SK-N-SH (cell line): Measurements from ENCODE around the gene MAOB. TPM values are rescaled to one million over a fixed set of nuclear protein-coding genes. Genes with fewer than 3 reads are reported as not detected.

Experiments used
- CTCF ChIA-PET: fragments of 300-600, 350-600 bp; formaldehyde crosslinking; extraction: SDS; loops from one replicate; lab custom pipeline; 2021; lab: Yijun Ruan, JAX
- POLR2A ChIA-PET: fragments of 350-600 bp; sonication (Branson Sonifier 250); formaldehyde crosslinking; extraction: SDS; loops from one replicate; lab custom pipeline; 2020; ENCODE audit warnings: antibody characterized with exemption, inconsistent platforms; lab: Yijun Ruan, JAX
- DNase-seq: peaks from one replicate; pipeline ENCODE4 v3.0.0; 2012
- H2AFZ ChIP-seq: fragments of 200-600 bp; sonication (generic); 2 replicates; pipeline ENCODE4 v1.8.1; 2016; ENCODE audit warnings: antibody characterized with exemption, mild to moderate bottlenecking, low read depth
- H3F3A ChIP-seq: fragments of 200-600 bp; sonication (generic); replicated peaks from 2 replicates; pipeline ENCODE3; 2016; ENCODE audit warnings: antibody characterized with exemption, mild to moderate bottlenecking; ENCODE audit not compliant: insufficient read depth
- H3K27ac ChIP-seq, 2 experiments: fragments of 200-500 bp in 1 of 2; fragments of 200-600 bp in 1 of 2; sonication (Bioruptor generic) in 1 of 2; sonication (generic), shearing (Covaris generic) in 1 of 2; 2 replicates each; pipeline versions ENCODE4 v1.5.1 to v1.6.1; 2014 to 2016; ENCODE audit warnings: low read depth in 2 of 2, inconsistent platforms in 1 of 2, low read length in 1 of 2, mild to moderate bottlenecking in 1 of 2, mixed read lengths in 1 of 2
- H3K27me3 ChIP-seq: fragments of 200-600 bp; sonication (generic), shearing (Covaris generic); 2 replicates; pipeline ENCODE4 v1.6.1; 2016; ENCODE audit warnings: mixed run types; ENCODE audit not compliant: insufficient read depth
- H3K36me3 ChIP-seq, 2 experiments: fragments of 200-500 bp in 1 of 2; fragments of 200-600 bp in 1 of 2; sonication (Bioruptor generic) in 1 of 2; sonication (generic) in 1 of 2; replicated peaks in 1 of 2; 2 replicates each; pipeline versions ENCODE3 to v1.5.1; 2014 to 2016; ENCODE audit warnings: low read length in 1 of 2, mild to moderate bottlenecking in 1 of 2; ENCODE audit not compliant: insufficient read depth in 2 of 2, control insufficient read depth in 1 of 2
- H3K4me1 ChIP-seq, 2 experiments: fragments of 200-500 bp in 1 of 2; fragments of 200-600 bp in 1 of 2; sonication (Bioruptor generic) in 1 of 2; sonication (generic), shearing (Covaris generic) in 1 of 2; 2 replicates each; pipeline versions ENCODE4 v1.5.1 to v1.6.1; 2014 to 2016; ENCODE audit warnings: low read depth in 1 of 2, low read length in 1 of 2, mixed run types in 1 of 2; ENCODE audit not compliant: insufficient read depth in 2 of 2, control insufficient read depth in 1 of 2
- H3K4me2 ChIP-seq: fragments of 200-600 bp; sonication (generic), shearing (Covaris generic); 2 replicates; pipeline ENCODE4 v1.6.1; 2017; ENCODE audit warnings: mixed run types
- H3K4me3 ChIP-seq, 2 experiments: fragments of 200-500 bp in 1 of 2; fragments of 200-600 bp in 1 of 2; sonication (Bioruptor generic) in 1 of 2; sonication (generic), shearing (Covaris generic) in 1 of 2; 2 replicates each; pipeline versions ENCODE4 v1.5.1 to v1.8.1; 2014 to 2016; ENCODE audit warnings: low read depth in 2 of 2, inconsistent platforms in 1 of 2, low read length in 1 of 2, mild to moderate bottlenecking in 1 of 2, mixed read lengths in 1 of 2, moderate library complexity in 1 of 2
- H3K79me2 ChIP-seq: fragments of 200-600 bp; sonication (generic); 2 replicates; pipeline ENCODE4 v1.8.1; 2017; ENCODE audit warnings: mild to moderate bottlenecking; ENCODE audit not compliant: insufficient read depth
- H3K9ac ChIP-seq: fragments of 200-600 bp; sonication (generic); 2 replicates; pipeline ENCODE4 v1.6.1; 2017; ENCODE audit warnings: mixed run types
- H3K9me2 ChIP-seq: fragments of 200-600 bp; sonication (generic); 2 replicates; pipeline ENCODE4 v1.6.1; 2017; ENCODE audit warnings: mixed run types
- H3K9me3 ChIP-seq: fragments of 200-600 bp; sonication (generic); 2 replicates; pipeline ENCODE4 v1.6.1; 2017; ENCODE audit warnings: mixed run types, mild to moderate bottlenecking, moderate library complexity
- H4K20me1 ChIP-seq: fragments of 200-600 bp; sonication (generic); 2 replicates; pipeline ENCODE4 v1.6.1; 2017; ENCODE audit warnings: mild to moderate bottlenecking, mixed run types; ENCODE audit not compliant: insufficient read depth
- CTCF ChIP-seq: fragments of 200-600 bp; sonication (generic); IDR thresholded peaks from 2 replicates; pipeline ENCODE4 v1.6.1; 2017; ENCODE audit warnings: antibody characterized with exemption, mild to moderate bottlenecking, moderate library complexity
- EP300 ChIP-seq, 2 experiments: IDR thresholded peaks; 2 replicates each; pipeline versions ENCODE4 v1.4.0 to v1.6.1; 2012; ENCODE audit warnings: borderline replicate concordance in 1 of 2, low read depth in 1 of 2, low read length in 1 of 2
- EZH2phosphoT487 ChIP-seq: fragments of 200-600 bp; sonication (generic); IDR thresholded peaks from 2 replicates; pipeline ENCODE4 v1.6.1; 2017; ENCODE audit warnings: low read depth, mixed run types, mild to moderate bottlenecking, antibody characterized with exemption, moderate library complexity, borderline replicate concordance
- FOSL2 ChIP-seq: IDR thresholded peaks from 2 replicates; pipeline ENCODE4 v1.4.0; 2012; ENCODE audit warnings: low read depth, mild to moderate bottlenecking, moderate library complexity, borderline replicate concordance
- FOXJ3 ChIP-seq: sonication (generic); formaldehyde crosslinking; IDR thresholded peaks from 2 replicates; pipeline ENCODE4 v1.5.1; 2020; ENCODE audit warnings: mild to moderate bottlenecking, missing genetic modification reagents
- FOXM1 ChIP-seq: IDR thresholded peaks from 2 replicates; pipeline ENCODE4 v1.4.0; 2012; ENCODE audit warnings: low read depth, mild to moderate bottlenecking
- GABPA ChIP-seq: IDR thresholded peaks from 2 replicates; pipeline ENCODE4 v1.4.0; 2012; ENCODE audit warnings: low read depth, mild to moderate bottlenecking
- GATA2 ChIP-seq: sonication (generic); formaldehyde crosslinking; IDR thresholded peaks from 2 replicates; pipeline ENCODE4 v1.5.0; 2020; ENCODE audit warnings: mild to moderate bottlenecking, missing genetic modification reagents
- NFIC ChIP-seq: IDR thresholded peaks from 2 replicates; pipeline ENCODE4 v1.4.0; 2012; ENCODE audit warnings: borderline replicate concordance
- POLR2AphosphoS5 ChIP-seq: IDR thresholded peaks from 2 replicates; pipeline ENCODE4 v1.6.1; 2012; ENCODE audit warnings: low read depth, low read length
- RAD21 ChIP-seq: IDR thresholded peaks from 2 replicates; pipeline ENCODE4 v1.6.1; 2012; ENCODE audit warnings: mild to moderate bottlenecking, low read length
- RCOR1 ChIP-seq: fragments of 150-350 bp; IDR thresholded peaks from 2 replicates; pipeline ENCODE4 v1.6.1; 2017; ENCODE audit warnings: antibody characterized with exemption, low read length
- REST ChIP-seq: IDR thresholded peaks from 2 replicates; pipeline ENCODE4 v1.6.1; 2012; ENCODE audit warnings: mild to moderate bottlenecking, low read depth, low read length, moderate library complexity
- RXRA ChIP-seq: IDR thresholded peaks from 2 replicates; pipeline ENCODE4 v1.4.0; 2012; ENCODE audit warnings: low read depth, mild to moderate bottlenecking, borderline replicate concordance
- USF1 ChIP-seq: IDR thresholded peaks from 2 replicates; pipeline ENCODE4 v1.4.0; 2012; ENCODE audit warnings: low read depth, borderline replicate concordance
- WGBS: methylation state at CpG from one replicate; pipeline ENCODE4 v1.1.6; 2017; ENCODE audit warnings: low lambda C conversion rate; 5-methylcytosine and 5-hydroxymethylcytosine counted together
- polyA plus RNA-seq, 3 experiments: library from polyadenylated mRNA; depleted of rRNA; stranded (reverse); fragments of >200 nt; gene quantifications; 2 replicates each; pipeline ENCODE4 v1.2.3, GENCODE V29; 2012

Gene MAOB
- polyA plus RNA-seq, 1 of the 3 experiments (the other 2 are of a cell fraction): 0.92 TPM

GRCh38 chrX:43847352-43847751, 34.9 kb downstream of the MAOB start:
- Histone ChIP-seq H3K4me3 (no peak overlapping the region), H3K9me2 (no peaks in the 10 kb centered on the region), H2AFZ (no peak overlapping the region), H3K27ac (no peak overlapping the region), H3K9me3 (no peaks in the 10 kb centered on the region), H3K27me3 (no peaks in the 10 kb centered on the region), H3K79me2 (no peaks in the 10 kb centered on the region), H3K4me1 (peaks cover 0 to 3% of the 10 kb centered on the region in 2 experiments; a peak in 1 of 4 replicates), H3K4me2 (no peak overlapping the region), H3F3A (no peaks in the 10 kb centered on the region), H3K36me3 (no peaks in the 10 kb centered on the region), H4K20me1 (no peaks in the 10 kb centered on the region), H3K9ac (no peak overlapping the region)
- no peak for DNase-seq
- TF ChIP-seq RCOR1: no peak
- no peak for TF ChIP-seq GATA2 (CRISPR knock-in tag)
- no peak for TF ChIP-seq FOXM1
- no peak for TF ChIP-seq REST
- TF ChIP-seq USF1: no peak
- no peak for TF ChIP-seq RXRA
- no peak for TF ChIP-seq EZH2phosphoT487
- TF ChIP-seq FOXJ3 (CRISPR knock-in tag): no peak
- TF ChIP-seq GABPA: no peak
- no peak for TF ChIP-seq NFIC
- POLR2A ChIA-PET: no interaction called here
- CTCF ChIA-PET: interaction anchor here (0.7 kb wide), 1 partner anchor 14 kb away, joined by 3 read pairs; no protein-coding TSS in a partner anchor
- 47% methylated on average over 2 of the region's 2 CpGs for WGBS

GRCh38 chrX:43846558-43846957, 35.7 kb downstream of the MAOB start:
- Histone ChIP-seq H3K9ac (no peak overlapping the region), H3K27ac (no peak overlapping the region), H2AFZ (no peak overlapping the region), H3K4me2 (no peak overlapping the region), H3K9me2 (no peaks in the 10 kb centered on the region), H3K27me3 (no peaks in the 10 kb centered on the region), H4K20me1 (no peaks in the 10 kb centered on the region), H3K79me2 (no peaks in the 10 kb centered on the region), H3K9me3 (no peaks in the 10 kb centered on the region), H3F3A (no peaks in the 10 kb centered on the region), H3K4me1 (peaks cover 0 to 3% of the 10 kb centered on the region in 2 experiments; a peak in 1 of 4 replicates)
- ChIA-PET POLR2A (no interaction called here), CTCF (interaction anchor here (0.8 to 1.0 kb wide), 3 partner anchors 10 to 112 kb away, joined by 3 read pairs; no protein-coding TSS in a partner anchor)
- TF ChIP-seq RAD21 (no peak), FOSL2 (no peak), EP300 (IDR thresholded peaks at IDR 0.05; ENCODE audit: borderline replicate concordance in 1 of 2, low read depth in 1 of 2, low read length in 1 of 2) (no peak), CTCF (no peak), GATA2 (CRISPR knock-in tag) (no peak), POLR2AphosphoS5 (no peak)
- TF ChIP-seq, all 33 proteins: peak for 0
- no peaks in the 10 kb centered on the region for H3K36me3 ChIP-seq
- DNase-seq: no peak
- no peak overlapping the region for H3K4me3 ChIP-seq
